ENCODE data around the gene CLDN20.
"Not testable (repeated sequence)": the region's sequence is repeated elsewhere in the genome, so short reads cannot be mapped to it uniquely, and the experiment has no call there.

Gene CLDN20

GRCh38 chr6:155245193-155245592 is 18.6 kb upstream of the CLDN20 start:
- no peak for DNase-seq (ENCODE audit: low read depth in 3 of 3)

GRCh38 chr6:155245831-155246230 is 18.0 kb upstream of the CLDN20 start:
- no peak for DNase-seq (ENCODE audit: low read depth in 3 of 3)

GRCh38 chr6:155246825-155247224 is 17.0 kb upstream of the CLDN20 start:
- no peak for DNase-seq (ENCODE audit: low read depth in 3 of 3)

- DNase-seq (ENCODE audit: low read depth in 3 of 3): no peak
These were observed 16.2 kb upstream of the CLDN20 start for GRCh38 chr6:155247618-155248007.

GRCh38 chr6:155248008-155249001 is 15.5 kb upstream of the CLDN20 start:
- no peak for DNase-seq (ENCODE audit: low read depth in 3 of 3)

GRCh38 chr6:155250701-155251381 is 13.0 kb upstream of the CLDN20 start:
- no peak for DNase-seq (ENCODE audit: low read depth in 3 of 3)

GRCh38 chr6:155252581-155252980 is 11.2 kb upstream of the CLDN20 start:
- DNase-seq (ENCODE audit: low read depth in 3 of 3): no peak

GRCh38 chr6:155253337-155253736 is 10.5 kb upstream of the CLDN20 start:
- no peak for DNase-seq (ENCODE audit: low read depth in 3 of 3)

- DNase-seq (ENCODE audit: low read depth in 3 of 3): no peak
These were observed 9.7 kb upstream of the CLDN20 start for GRCh38 chr6:155254139-155254538.

- no peak for DNase-seq (ENCODE audit: low read depth in 3 of 3)
These were observed 7.6 kb upstream of the CLDN20 start for GRCh38 chr6:155256122-155256795.

- DNase-seq (ENCODE audit: low read depth in 3 of 3): no peak
These were observed 6.0 kb upstream of the CLDN20 start for GRCh38 chr6:155257796-155258195.

- DNase-seq (ENCODE audit: low read depth in 3 of 3): no peak
These were observed 4.6 kb upstream of the CLDN20 start for GRCh38 chr6:155259204-155259603.

- no peak for DNase-seq (ENCODE audit: low read depth in 3 of 3)
These were observed 3.9 kb upstream of the CLDN20 start for GRCh38 chr6:155259897-155260296.

GRCh38 chr6:155260686-155261085 is 3.1 kb upstream of the CLDN20 start:
- no peak for DNase-seq (ENCODE audit: low read depth in 3 of 3)

- DNase-seq (ENCODE audit: low read depth in 3 of 3): no peak
These were observed 2.5 kb upstream of the CLDN20 start for GRCh38 chr6:155261111-155261900.

GRCh38 chr6:155262655-155263054 is 1.2 kb upstream of the CLDN20 start:
- DNase-seq (ENCODE audit: low read depth in 3 of 3): no peak

- DNase-seq (ENCODE audit: low read depth in 3 of 3): no peak
These were observed 994 bp downstream of the CLDN20 start for GRCh38 chr6:155264693-155265320.

GRCh38 chr6:155265843-155266535 is 2.2 kb downstream of the CLDN20 start:
- no peak for DNase-seq (ENCODE audit: low read depth in 3 of 3)

GRCh38 chr6:155267411-155267810 is 3.6 kb downstream of the CLDN20 start:
- DNase-seq (ENCODE audit: low read depth in 3 of 3): no peak

GRCh38 chr6:155268088-155268867 is 4.5 kb downstream of the CLDN20 start:
- DNase-seq (ENCODE audit: low read depth in 3 of 3): not testable (repeated sequence)

All from stimulated activated CD4-positive, alpha-beta T cell treated with anti-CD3 and anti-CD28 coated beads, TNF-alpha, amount 100 ng/mL, for 48 hours (primary cell).